Measurements from ENCODE around the gene TMEM154.

DNA sequence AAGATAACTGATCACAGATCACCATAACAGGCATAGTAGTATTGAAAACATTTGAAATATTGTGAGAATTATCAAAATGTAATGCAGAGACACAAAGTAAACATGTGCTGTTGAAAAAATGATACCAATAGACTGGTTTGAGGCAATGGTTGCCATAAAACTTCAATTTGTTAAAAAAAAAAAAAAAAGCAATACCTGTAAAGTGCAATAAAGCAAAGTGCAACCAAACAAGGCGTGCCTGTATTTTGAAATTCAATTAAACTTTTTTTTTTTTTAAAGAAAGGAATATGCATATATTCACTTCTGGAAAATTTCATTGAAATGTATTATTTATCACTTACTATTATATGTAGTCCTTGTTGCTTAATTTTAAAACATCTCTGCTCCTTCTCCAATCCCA, 27.7 kb downstream of the TMEM154 start:
- TF ChIP-seq POLR2A (IDR thresholded peaks at IDR 0.05; ENCODE audit: low read depth, low read length): no peak
- TF ChIP-seq TAF1 (IDR thresholded peaks at IDR 0.05; ENCODE audit: low read depth, low read length): no peak
